Muscle of leg (tissue), 11 donors: ENCODE results near the gene COL4A1. TPM values are rescaled to one million over a fixed set of nuclear protein-coding genes. Genes with fewer than 3 reads are reported as not detected.

Source experiments
- DNase-seq: peaks from one replicate; pipeline ENCODE4 v3.0.0; 2013
- H3K27ac ChIP-seq: one replicate; pipeline ENCODE4 v1.5.1; 2013; ENCODE audit warnings: mild to moderate bottlenecking, low read length, control low read depth
- H3K27me3 ChIP-seq: one replicate; pipeline ENCODE4 v1.6.1; 2013; ENCODE audit warnings: low read length; ENCODE audit not compliant: control insufficient read depth, insufficient read depth
- H3K36me3 ChIP-seq: one replicate; pipeline ENCODE4 v1.6.1; 2013; ENCODE audit warnings: low read length; ENCODE audit not compliant: control insufficient read depth, insufficient read depth
- H3K4me1 ChIP-seq: one replicate; pipeline ENCODE4 v1.6.1; 2013; ENCODE audit warnings: low read length; ENCODE audit not compliant: control insufficient read depth, insufficient read depth
- H3K4me3 ChIP-seq: one replicate; pipeline ENCODE4 v1.5.1; 2013; ENCODE audit warnings: low read length, control low read depth
- H3K9me3 ChIP-seq: replicated peaks from 2 replicates; pipeline ENCODE4 v1.6.1; 2013; ENCODE audit warnings: low read depth, low read length; ENCODE audit not compliant: control insufficient read depth
- WGBS: methylation state at CpG from one replicate; pipeline ENCODE4 v1.1.5; 2013; ENCODE audit warnings: missing lambda C conversion rate; ENCODE audit not compliant: insufficient coverage; 5-methylcytosine and 5-hydroxymethylcytosine counted together
- polyA plus RNA-seq, 8 donors: library from polyadenylated mRNA; unstranded; fragments of 120-200 nt; gene quantifications; one replicate each; pipeline versions ENCODE4 v1.2.1 to v1.2.3, GENCODE V29; 2013; ENCODE audit warnings: inconsistent platforms in 1 of 8, low replicate concordance in 1 of 8; ENCODE audit not compliant: insufficient read length in 8 of 8, insufficient read depth in 1 of 8
- total RNA-seq: library from RNA; stranded (reverse); fragments of 120-200 nt; gene quantifications from one replicate; pipeline ENCODE4 v1.2.4, GENCODE V29; 2013

COL4A1 gene
- total and polyA plus RNA-seq, 9 donors: 583 to 861 (median 730) TPM

GRCh38 chr13:110286833-110287819 is 19.8 kb downstream of the COL4A1 start:
- Histone ChIP-seq H3K36me3 (peaks cover 33% of the 10 kb centered on the region), H3K27ac (peak overlapping the region; percentile 42), H3K4me1 (peaks cover 39% of the 10 kb centered on the region), H3K4me3 (no peak overlapping the region), H3K27me3 (no peaks in the 10 kb centered on the region), H3K9me3 (no peaks in the 10 kb centered on the region)
- DNase-seq: peak; percentile 63
- WGBS: 74% methylated on average over 9 of the region's 21 CpGs

- no peak overlapping the region for H3K4me3 ChIP-seq
- peak overlapping the region; percentile 6 for H3K27ac ChIP-seq
- 62% methylated on average over 14 of the region's 14 CpGs for WGBS
- no peaks in the 10 kb centered on the region for H3K9me3 ChIP-seq
- DNase-seq: no peak
- peaks cover 39% of the 10 kb centered on the region for H3K4me1 ChIP-seq
- H3K36me3 ChIP-seq: peaks cover 27% of the 10 kb centered on the region
- no peaks in the 10 kb centered on the region for H3K27me3 ChIP-seq
These were observed 20.7 kb downstream of the COL4A1 start for GRCh38 chr13:110285991-110286832.

- Histone ChIP-seq H3K9me3 (no peaks in the 10 kb centered on the region), H3K36me3 (peaks cover 21% of the 10 kb centered on the region), H3K4me1 (peaks cover 39% of the 10 kb centered on the region), H3K4me3 (no peak overlapping the region), H3K27me3 (no peaks in the 10 kb centered on the region), H3K27ac (peak overlapping the region; percentile 49)
- peak; percentile 33 for DNase-seq
- WGBS: 49% methylated on average over 4 of the region's 11 CpGs
These were observed 22.0 kb downstream of the COL4A1 start for GRCh38 chr13:110284779-110285484.

- DNase-seq: peak; percentile 91
- 50% methylated on average over 3 of the region's 7 CpGs for WGBS
- Histone ChIP-seq H3K9me3 (no peaks in the 10 kb centered on the region), H3K36me3 (peaks cover 16% of the 10 kb centered on the region), H3K4me1 (peaks cover 41% of the 10 kb centered on the region), H3K27me3 (no peaks in the 10 kb centered on the region), H3K4me3 (no peak overlapping the region), H3K27ac (peak overlapping the region; percentile 47)
These were observed 23.0 kb downstream of the COL4A1 start for GRCh38 chr13:110283736-110284517.

- no peak overlapping the region for H3K4me3 ChIP-seq
- peaks cover 39% of the 10 kb centered on the region for H3K4me1 ChIP-seq
- DNase-seq: no peak
- peak overlapping the region; percentile 29 for H3K27ac ChIP-seq
- no peaks in the 10 kb centered on the region for H3K27me3 ChIP-seq
- 89% methylated on average over 1 of the region's 1 CpG for WGBS
- peaks cover 11% of the 10 kb centered on the region for H3K36me3 ChIP-seq
- no peaks in the 10 kb centered on the region for H3K9me3 ChIP-seq
These were observed 24.6 kb downstream of the COL4A1 start for GRCh38 chr13:110282316-110282841.

- Histone ChIP-seq H3K4me1 (peaks cover 36% of the 10 kb centered on the region), H3K36me3 (peaks cover 5% of the 10 kb centered on the region), H3K4me3 (no peak overlapping the region), H3K9me3 (no peaks in the 10 kb centered on the region), H3K27ac (peak overlapping the region; percentile 29), H3K27me3 (no peaks in the 10 kb centered on the region)
- 70% methylated on average over 5 of the region's 5 CpGs for WGBS
- DNase-seq: no peak
These were observed 25.2 kb downstream of the COL4A1 start for GRCh38 chr13:110281736-110282135.

- Histone ChIP-seq H3K4me3 (no peak overlapping the region), H3K27me3 (no peaks in the 10 kb centered on the region), H3K27ac (peak overlapping the region; percentile 29), H3K36me3 (peaks cover 4% of the 10 kb centered on the region), H3K9me3 (no peaks in the 10 kb centered on the region), H3K4me1 (peaks cover 35% of the 10 kb centered on the region)
- 50% methylated on average over 4 of the region's 7 CpGs for WGBS
- DNase-seq: peak; percentile 97
These were observed 25.8 kb downstream of the COL4A1 start for GRCh38 chr13:110280985-110281688.

- H3K9me3 ChIP-seq: no peaks in the 10 kb centered on the region
- H3K4me1 ChIP-seq: peaks cover 33% of the 10 kb centered on the region
- no peak for DNase-seq
- H3K36me3 ChIP-seq: peaks cover 4% of the 10 kb centered on the region
- no peak overlapping the region for H3K4me3 ChIP-seq
- no peaks in the 10 kb centered on the region for H3K27me3 ChIP-seq
- peak overlapping the region; percentile 29 for H3K27ac ChIP-seq
- 94% methylated on average over 3 of the region's 9 CpGs for WGBS
These were observed 26.6 kb downstream of the COL4A1 start for GRCh38 chr13:110280231-110280813.
